ENCODE results near the gene GAL3ST1.
"Not testable (repeated sequence)": the region's sequence is repeated elsewhere in the genome, so short reads cannot be mapped to it uniquely, and the experiment has no call there.

The GAL3ST1 gene

DNA sequence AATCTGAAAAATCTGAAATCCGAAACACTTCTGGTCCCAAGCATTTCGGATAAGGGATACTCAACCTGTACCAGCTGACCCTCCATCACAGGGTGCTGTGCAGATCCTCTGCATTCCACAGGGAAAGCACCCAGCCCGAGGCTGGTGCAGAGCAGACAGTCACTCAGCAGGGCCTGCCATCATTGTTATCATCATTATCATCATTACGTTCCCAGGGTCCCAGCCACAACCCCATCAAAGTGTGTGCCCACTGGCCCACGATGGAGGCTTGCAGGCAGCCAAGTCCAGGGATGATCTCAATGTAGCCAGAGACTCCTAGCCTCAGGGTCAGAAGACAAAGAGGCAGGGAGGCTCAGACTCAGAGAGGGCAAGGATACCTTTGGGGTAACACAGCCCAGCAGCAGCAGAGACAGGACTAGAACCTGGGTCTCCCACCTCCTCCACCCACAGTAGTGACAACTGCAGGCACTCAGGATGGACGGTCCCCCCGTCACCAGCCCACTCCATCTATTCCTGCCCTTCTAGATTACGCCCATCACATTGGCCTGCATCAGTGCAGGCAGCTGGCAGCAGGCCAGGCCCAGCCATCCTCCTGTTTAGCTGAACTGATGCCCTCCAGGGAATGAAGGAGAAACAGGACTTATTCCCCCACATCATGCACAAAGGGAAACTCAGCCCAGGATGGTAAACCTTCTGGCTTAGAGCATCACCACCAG is 10.3 kb downstream of the GAL3ST1 start:
- DNase-seq: no peak

DNA sequence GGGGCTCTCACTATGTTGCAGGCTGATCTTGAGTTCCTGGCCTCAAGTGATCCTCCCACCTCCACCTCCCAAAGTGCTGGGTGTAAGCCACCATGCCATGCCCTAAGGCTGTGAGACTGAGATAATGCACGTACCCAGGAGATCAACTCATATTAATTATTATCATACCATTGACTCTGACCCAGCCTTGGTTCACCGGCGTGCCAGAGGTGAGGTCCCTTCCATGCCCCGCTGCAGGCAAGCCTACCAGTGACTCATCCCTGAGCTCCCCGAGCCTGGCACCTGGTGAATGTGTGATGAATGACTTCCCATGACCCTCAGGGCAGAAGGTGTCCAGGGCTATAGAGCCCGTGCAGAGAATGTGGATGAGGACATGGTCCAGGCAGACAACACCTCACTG is 12.1 kb downstream of the GAL3ST1 start:
- DNase-seq: no peak

DNA sequence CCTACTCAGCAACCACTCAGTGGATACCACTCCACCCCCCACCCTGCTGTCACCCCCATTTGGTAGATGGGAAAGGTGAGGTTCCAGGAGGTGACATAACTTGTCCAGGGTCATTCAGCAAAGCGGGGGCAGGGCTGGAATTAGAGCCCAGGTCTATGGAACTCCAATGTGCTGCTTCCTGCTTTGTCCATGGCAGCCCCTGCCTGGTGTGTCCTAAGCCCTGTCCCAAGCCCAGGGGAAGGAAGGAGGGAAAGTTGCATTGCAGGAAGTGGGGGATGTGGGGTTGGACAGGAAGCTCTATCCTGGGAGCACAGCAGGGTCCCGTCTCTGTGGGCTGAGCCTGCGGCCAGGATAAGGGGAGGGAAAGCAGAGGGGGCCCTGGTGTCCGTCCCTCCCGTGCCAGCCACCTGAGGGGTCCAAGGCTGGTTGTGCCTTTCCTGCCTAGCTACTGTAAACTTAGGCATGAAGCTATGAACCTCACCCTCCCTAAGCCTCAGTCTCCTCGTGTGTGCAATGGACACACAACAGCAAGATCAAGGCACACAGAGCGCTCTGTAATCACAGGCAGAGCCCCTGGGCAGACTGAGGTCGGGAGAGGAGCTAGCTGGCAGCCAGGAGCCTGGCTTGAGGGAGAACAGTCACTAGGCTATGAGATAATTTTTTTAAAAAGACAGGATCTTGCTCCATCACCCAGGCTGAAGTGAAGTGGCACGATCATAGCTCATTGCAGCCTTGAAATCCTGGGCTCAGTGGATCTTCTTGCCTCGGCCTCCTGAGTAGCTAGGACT is 12.9 kb downstream of the GAL3ST1 start:
- no peak for DNase-seq

DNA sequence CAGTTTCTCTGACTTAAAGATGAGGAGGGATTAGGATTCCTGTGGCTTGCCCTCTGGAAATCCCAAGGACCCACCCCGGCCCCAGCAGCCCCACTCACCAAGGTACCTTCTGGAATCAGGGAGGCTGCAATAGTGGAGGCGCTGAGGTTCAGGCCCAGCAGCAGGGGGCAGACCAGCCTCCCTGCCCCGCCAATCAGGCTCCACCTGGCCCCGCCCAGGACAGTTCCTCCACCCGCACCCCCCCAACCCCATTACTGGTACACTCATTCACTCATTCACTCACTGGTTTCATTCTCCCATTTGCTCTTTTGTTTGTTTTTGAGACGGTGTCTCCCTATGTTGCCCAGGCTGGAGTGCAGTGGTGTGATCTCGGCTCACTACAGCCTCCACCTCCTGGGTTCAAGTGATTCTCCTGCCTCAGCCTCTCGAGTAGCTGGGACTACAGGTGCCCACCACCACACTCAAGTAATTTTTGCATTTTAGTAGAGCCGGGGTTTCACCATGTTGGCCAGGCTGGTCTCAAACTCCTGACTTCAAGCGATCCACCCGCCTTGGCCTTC is 13.7 kb downstream of the GAL3ST1 start:
- peak; percentile 24 for DNase-seq

DNA sequence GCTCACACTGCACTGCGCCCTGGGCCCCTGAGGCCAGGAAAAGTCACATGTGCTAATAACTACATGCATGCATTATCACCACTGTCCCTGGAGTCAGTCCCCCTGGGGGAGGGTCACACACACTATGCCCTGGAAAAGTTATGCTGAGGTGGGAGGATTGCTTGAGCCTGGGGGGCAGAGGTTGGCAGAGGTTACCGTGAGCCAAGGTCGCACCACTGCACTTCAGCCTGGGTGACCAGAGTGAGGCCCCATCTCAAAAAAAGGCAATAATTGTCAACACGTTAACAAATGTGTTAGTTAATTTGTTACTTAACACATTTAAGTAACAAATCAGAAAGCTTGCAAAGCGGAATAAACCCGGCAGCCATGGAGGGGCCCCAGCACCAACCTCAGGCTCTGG is 14.6 kb downstream of the GAL3ST1 start:
- no peak for DNase-seq

DNA sequence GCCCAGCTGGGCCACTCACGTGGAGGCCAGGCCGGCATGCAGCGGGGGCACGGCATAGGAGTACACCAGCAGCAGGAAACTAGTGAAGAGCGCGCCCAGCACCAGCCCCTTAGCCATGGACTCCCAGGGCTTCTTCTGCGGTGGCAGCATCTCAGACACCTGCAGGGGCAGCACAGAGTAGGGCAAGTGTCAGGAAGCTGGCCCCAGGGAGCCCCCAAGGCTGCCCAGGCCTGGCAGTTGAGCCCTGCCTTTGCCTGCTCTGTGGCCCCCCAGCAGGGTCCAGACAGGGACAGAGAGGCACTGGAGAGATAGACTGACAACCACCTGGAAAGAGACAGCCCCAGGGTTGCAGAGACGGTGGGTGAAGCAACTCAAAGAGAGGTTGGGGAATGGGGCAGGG is 17.2 kb downstream of the GAL3ST1 start:
- no peak for DNase-seq

DNA sequence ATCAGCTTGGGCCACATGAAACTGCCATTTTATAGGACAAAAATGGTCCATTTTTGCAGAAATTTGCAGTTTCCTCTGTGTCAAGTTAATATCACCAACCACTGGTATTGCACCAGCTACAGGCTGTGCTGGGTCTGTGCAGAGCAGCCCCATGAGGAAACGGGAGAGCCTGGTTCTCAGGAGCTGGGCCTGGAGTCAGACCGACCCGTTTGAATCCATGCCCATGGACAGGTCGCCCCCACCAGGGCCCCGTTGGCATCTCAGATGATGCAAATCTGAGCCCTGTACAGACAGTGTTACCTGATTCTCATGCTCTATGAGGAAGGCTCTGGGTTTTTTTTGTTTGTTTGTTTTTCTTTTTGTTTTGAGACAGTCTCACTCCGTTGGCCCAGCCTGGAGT is 18.1 kb downstream of the GAL3ST1 start:
- no peak for DNase-seq

DNA sequence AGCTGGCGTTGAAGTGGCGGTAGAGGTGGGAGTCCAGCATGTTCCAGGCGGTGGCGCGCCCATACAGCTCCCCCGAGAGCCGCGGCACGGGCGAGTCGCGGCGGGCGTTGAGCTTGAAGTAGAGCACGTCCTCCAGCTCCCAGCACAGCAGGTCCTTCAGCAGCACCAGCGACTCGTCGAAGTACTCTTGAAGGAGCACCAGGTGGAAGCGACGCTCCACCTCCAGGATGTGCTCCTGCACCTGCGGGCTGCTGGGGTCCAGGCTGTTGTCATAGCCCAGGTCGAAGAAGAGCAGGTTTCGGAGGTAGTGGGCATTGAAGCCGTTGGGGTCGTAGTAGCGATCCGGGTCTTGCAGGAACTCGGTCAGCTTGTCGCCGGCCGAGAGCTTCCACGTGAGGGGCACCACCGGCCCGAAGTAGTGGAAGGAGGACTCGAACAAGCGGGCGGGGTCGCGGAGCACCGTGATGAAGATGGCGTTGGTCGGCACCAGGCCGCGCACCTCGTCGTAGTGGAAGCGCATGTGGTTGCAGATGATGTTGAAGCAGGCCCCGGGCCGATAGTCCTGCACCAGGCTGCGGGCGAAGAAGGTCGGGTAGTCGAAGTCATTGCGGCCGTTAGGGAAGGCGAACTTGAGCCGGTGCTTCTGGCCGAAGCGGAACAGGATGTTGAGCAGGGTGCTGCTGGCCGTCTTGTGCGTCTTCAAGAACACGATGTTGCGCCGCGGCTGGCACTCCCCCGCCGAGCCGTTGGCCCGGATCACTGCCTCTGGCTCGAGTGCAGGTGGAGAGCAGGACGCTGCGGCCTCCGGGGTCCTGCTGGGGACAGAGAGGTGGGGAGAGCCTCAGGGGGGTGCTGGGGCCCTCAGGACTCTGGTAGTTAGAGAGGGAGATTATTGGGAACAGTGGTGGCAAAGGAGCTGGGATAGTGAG is 18.9 kb downstream of the GAL3ST1 start:
- DNase-seq: no peak

DNA sequence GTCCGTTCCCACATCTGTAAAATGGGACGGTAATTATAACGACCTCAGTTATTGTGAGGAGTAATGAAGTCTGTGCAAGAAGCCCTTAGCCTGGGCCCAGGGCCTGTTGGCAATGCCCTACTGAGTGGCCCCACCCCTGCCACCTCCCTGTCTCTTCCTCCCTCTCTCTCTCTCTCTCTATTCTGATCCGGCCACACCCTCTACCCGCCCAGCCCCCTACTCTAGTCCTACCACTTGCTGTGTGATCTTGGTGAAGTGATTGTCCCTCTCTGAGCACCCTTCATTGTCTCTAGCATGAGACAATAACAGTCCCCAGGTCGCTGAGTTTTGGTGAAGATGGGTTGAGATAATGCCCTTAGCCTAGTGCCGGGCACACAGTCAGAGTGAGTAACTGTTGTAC is 20.5 kb downstream of the GAL3ST1 start:
- no peak for DNase-seq

DNA sequence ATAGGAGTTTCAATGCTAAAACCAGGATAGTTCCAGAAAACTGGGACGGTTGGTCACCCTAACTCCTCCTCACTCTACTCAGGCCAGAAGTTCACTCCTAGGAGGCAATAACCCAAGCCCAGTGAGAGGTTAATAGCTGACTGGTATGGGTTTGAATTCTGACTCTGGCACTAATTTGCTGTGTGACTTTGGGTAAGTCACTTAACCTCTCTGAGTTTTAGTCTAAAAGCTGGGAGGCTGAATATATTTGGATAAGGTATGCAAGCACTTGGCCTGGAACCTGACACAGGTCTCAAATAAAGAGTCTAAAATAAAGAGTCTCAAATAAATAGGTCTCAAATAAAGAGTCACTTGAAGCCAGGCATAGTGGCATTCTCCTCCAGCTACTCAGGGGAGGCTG is 21.7 kb downstream of the GAL3ST1 start:
- no peak for DNase-seq

DNA sequence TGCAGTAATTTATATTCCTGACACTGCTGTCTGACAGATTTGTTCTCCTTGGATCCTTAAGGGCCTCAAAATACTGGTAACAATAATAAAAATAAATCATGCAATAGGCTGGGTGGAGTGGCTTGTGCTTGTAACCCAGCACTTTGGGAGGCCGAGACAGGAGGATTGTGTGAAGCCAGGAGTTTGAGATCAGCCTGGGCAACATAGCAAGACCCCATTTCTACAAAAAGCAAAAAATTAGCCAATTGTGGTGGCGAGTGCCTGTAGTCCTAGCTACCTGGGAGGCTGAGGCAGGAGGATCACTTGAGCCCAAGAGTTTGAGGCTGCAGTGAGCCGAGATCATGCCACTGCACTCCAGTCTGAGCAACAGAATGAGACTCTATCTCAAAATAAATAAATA is 22.7 kb downstream of the GAL3ST1 start:
- DNase-seq: not testable (repeated sequence)

DNA sequence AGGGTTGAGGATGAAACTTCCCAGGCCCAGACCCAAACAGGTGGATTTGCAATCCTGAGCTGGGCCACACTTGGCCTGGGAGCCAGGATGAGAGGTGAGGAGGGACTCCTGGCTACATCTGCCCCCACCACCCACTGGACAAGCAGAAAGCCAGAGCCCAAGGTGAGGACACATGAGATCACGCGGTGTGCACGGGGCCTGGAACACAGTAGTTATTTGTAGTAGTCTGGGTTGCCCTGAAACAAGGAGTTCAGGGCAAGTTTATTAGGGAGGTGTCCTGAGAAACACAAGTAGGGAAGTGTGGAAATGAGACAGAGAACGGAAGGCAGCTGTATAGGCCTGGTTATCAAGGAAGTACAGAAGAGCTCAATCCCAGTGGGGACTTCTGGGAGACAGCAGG is 27.3 kb downstream of the GAL3ST1 start:
- DNase-seq: no peak

DNA sequence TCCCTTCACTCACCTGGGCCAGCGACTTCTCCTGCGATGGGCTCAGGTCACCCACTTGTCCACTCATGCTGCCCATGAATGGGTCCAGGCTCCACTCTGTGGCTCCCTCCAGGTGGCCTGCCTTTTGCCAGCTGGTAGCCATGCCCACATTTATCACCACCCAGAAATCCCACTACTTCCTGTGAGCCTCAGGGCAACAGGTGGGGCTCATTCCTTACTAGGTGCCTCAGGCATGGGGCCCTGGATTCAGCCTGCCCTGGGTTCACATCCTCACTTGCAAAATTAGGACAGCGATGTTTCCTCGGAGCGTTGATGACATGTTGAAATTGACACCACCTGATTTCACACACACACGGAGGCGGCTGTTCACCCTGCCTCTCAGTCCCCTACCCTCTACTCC is 27.8 kb downstream of the GAL3ST1 start, which contains the start of gene SEC14L6:
Gene SEC14L6 (minus strand): TSS at position 126 of the 400 bp plus-strand sequence. CDS start 59 bp downstream, at position 67.
- no peak for DNase-seq

DNA sequence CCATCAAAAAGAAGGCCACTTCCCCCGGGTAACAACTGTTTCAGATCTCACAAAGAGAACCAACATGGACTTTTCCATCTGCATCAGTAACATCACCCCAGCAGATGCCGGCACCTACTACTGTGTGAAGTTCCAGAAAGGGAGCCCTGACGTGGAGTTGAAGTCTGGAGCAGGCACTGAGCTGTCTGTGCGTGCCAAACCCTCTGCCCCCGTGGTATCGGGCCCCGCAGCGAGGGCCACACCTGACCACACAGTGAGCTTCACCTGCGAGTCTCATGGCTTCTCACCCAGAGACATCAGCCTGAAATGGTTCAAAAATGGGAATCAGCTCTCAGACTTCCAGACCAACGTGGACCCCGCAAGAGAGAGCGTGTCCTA is 31.7 kb downstream of the GAL3ST1 start:
- no peak for DNase-seq

DNA sequence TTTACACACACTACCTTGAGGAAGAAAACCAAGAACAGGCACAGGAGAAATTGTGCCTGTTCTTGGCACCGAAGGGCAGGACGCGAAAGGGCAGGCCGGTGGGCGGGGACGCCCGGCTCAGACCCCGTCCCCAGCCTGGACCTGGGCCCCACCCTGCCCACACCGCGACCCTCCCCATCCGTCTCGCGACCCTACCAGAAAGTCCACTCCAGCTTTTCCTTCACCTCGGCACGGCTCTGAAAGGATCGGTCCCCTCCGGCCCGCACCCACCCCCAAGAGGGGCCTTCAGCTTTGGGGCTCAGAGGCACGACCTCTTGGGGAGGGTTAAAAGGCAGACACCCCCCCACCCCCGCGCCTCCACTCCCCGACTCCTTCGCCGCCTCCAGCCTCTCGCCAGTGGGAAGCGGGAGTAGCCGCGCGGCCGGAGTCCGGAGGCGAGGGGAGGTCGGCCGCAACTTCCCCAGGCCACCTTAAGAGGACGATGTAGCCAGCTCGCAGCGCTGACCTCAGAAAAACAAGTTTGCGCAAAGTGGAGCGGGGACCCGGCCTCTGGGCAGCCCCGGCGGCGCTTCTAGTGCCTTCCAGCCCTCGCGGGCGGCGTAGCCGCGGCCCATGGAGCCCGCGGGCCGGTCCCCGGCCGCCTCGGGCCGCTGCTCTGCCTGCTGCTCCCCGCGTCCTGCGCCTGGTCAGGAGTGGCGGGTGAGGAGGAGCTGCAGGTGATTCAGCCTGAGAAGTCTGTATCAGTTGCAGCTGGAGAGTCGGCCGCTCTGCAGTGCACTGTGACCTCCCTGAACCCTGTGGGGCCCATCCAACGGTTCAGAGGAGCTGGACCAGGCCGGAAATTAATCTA is 32.3 kb downstream of the GAL3ST1 start:
- DNase-seq: no peak

DNA sequence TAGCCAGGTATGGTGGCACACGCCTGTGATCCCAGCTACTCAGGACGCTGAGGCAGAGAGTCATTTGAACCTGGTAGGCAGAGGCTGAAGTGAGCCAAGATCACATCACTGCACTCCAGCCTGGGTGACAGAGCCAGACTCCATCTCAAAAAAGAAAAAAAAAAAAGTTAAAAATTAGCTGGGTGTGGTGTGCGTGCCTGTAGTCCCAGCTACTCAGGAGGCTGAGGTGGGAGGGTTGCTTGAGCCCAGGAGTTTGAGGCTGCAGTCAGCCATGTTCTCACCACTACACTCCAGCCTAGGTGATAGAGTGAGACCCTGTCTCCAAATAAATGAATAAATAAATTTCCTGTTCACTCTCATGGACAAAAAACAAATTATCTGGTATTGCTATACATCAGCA is 33.0 kb downstream of the GAL3ST1 start:
- DNase-seq: not testable (repeated sequence)

DNA sequence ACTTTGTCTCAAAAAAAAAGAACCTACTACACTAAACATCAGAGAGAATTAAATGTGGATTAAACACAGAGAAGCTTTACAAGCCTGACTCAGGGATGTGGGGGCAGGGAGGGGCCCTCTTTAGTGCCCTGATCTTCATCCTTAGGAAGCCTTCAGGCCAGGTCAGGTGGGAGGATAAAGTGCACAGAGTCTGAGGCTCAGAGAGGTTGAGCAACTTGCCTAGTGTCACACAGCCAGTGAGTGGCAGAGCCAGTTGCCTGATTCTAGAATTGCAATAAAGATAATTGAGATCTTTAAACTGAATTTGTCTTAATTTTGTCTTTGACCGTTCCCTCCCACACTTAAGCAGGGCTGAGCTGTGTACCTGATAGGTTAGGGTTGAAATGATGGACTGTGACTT is 35.1 kb downstream of the GAL3ST1 start:
- DNase-seq: no peak

DNA sequence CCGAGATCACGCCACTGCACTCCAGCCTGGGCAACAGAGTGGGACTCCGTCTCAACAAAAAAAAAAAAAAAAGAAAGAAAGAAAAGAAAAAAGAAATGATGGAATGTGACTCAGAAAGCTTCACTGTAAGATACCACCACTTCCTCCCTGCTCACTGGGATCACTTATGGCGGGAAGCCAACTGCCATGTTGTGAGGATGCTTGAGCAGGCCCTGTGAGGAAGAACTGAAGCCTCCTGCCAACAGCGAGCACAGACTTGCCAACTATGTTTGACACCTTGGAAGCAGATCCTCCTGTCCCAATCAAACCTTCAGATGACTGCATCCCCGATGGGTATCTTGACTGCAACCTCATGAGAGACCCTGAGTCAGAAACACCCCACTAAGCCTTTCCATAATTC is 36.2 kb downstream of the GAL3ST1 start:
- no peak for DNase-seq

DNA sequence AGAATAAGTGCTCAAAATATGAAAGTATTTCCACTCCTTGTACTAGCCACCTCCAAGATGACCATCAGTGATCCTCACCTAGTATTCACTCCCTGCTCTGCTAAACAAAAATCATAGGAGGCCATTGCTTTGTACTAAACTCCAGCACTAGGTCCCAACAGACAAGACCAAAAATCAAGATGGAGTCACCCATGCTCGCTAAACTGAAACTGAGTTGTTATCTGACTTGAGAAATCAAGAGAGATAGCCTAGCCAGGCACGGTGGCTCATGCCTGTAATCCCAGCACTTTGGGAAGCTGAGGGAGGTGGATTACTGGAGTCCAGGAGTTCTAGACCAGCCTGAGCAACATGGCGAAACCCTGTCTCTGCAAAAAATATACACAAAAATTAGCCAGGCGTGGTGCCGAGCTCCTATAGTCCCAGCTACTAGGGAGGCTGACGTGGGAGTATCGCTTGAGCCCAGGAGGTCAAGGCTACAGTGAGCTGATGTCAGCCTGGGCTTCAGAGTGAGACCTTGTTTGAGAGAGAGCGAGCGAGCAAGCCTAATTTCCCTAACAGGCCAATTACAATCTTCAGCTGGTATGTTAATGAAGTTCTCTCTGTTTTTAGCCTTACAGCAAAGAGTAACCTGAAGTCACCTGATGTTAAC is 37.3 kb downstream of the GAL3ST1 start:
- no peak for DNase-seq

DNA sequence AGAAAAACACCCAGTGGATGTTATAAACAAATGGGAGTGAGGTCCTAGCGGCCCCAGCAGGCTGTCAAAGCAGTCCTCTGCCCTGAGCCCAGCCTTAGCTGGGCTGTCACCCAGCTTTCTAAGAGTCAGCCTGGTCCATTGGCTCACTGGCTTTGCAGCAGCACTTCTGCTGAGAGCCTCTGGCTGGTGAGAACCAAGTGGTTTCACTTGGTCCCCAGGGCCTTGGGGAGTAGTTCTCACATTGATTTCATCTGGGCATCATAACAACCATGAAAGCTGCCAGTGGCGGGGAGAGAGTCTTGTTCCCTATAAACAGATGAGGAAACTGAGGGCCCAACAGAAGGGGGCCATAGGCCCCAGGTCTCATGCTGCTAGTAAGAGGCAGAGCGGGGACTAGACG is 39.3 kb downstream of the GAL3ST1 start:
- DNase-seq: no peak
